GM18526 (cell line): ENCODE data around the gene ATE1.

Experiments used
- POLR2A ChIP-seq: IDR thresholded peaks from 3 replicates; pipeline ENCODE4 v1.6.1; 2011; ENCODE audit not compliant: insufficient read length; ENCODE audit errors: extremely low read depth

ATE1 gene

GRCh38 chr10:121942749-121943416 lies 15.1 kb upstream of the ATE1 start:
- TF ChIP-seq POLR2A, result no peak

GRCh38 chr10:121941532-121941931 lies 13.7 kb upstream of the ATE1 start:
- TF ChIP-seq POLR2A, result no peak

GRCh38 chr10:121936295-121936694 lies 8.5 kb upstream of the ATE1 start:
- no peak for TF ChIP-seq POLR2A

GRCh38 chr10:121935702-121936101 lies 7.9 kb upstream of the ATE1 start:
- TF ChIP-seq POLR2A, result no peak

DNA sequence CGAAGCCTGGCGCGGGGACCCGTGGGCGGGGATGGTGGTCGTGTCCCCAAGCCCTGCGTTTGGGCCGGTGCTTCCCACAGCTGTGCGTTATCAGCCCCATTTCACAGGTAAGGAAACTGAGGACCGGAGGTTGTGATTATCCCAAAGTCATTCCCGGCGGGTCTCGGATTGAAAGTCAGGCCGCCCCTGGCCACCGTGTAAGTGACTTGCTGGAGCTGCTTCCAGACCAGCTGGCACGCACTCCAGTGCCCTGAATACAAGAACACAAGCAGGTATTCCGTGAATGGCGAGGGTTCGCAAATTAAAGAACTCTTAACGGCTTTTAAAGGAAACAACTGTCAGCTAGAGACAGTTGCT lies 675 bp upstream of the ATE1 start:
- no peak for TF ChIP-seq POLR2A

DNA sequence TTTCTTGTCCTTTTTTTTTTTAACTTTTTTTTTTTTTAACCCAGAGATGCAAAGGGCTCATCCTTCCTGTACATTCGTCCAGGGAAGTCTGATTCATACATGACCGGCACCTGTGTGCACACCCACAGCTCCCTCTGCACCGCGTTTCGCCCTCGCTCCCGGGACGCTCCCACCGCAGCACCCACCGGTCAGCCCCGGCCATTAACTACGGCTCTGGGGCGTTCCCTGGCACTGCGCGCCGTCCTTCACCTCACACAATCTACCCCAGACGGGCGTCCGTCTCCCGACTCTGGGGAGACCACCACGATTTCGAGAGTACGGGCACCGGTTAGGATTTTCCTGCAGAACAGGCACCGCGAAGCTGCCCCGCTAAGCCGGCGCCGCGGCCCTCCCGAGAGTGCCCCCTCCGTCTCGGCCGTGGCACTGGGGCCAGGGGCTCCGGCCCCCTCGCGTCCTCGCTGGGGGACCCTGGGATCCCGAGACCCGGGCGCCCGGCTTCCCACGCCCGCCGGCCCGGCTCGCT lies 452 bp downstream of the ATE1 start:
- no peak for TF ChIP-seq POLR2A

- TF ChIP-seq POLR2A, result no peak
These were observed 1.0 kb downstream of the ATE1 start for GRCh38 chr10:121926671-121927317.

DNA sequence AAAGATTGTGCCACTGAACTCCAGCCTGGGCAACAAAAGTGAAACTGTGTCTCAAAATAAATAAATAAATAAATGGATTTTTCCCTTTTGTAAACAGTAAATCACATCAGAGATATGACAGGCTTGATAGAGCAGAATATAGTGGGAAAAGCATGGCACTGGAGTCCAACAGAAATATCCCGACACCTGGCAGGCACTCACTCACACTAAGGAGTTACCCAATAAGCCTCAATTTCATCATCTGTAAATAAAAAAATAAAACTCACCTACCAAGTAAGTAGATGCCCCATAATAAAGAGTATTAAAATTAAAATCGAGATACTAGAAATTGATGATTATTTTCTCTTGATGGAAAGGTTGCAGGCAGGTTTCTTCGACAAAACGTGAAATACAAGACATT lies 1.7 kb downstream of the ATE1 start:
- TF ChIP-seq POLR2A, result no peak

DNA sequence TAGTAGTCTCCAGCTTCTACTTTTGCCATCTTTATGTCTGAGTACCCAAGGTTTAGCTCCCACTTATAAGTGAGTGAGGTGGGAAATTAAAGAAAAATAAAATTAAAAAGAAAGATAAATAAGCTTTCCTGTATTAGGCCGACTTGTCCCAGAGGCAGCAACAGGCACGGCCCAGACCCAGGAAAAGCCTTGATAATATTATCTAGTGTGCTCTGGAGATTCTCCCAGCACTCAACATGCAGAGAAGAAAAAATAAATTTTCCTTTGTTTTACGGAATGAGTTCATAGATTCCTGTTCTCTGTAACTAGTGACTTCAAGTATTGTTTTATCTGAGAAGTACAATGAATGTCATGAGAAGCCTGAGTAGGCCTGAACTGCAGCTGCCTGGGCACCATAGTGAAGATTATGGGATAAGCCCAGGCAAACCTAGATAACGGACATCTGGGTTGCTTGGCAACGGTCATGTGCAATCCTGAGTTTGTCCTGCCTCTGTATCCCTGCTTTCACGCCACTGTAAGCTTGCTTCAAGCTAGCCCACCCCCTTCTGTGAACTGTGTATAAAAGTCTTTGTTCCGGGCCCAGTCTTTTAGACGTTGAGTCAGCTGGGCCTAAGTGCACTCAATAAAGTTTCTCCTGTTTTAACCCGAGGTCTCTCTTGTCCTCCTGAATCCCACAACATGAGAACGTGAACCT lies 6.4 kb downstream of the ATE1 start:
- no peak for TF ChIP-seq POLR2A

DNA sequence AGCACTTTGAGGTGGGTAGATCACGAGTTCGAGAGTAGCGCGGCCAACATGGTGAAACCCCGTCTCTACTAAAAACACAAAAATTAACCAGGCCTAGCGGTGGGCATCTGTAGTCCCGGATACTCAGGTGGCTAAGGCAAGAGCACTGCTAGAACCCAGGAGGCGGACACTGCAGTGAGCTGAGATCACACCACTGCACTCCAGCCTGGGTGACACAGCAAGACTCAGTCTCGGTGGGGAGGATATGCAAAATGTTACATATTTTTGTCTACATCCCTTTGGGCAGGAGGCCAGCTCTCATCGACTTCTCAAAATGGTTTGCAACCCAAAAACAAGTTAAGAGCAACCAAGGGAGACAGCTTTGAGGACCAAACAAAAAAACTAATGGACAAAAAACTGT lies 8.2 kb downstream of the ATE1 start:
- no peak for TF ChIP-seq POLR2A

DNA sequence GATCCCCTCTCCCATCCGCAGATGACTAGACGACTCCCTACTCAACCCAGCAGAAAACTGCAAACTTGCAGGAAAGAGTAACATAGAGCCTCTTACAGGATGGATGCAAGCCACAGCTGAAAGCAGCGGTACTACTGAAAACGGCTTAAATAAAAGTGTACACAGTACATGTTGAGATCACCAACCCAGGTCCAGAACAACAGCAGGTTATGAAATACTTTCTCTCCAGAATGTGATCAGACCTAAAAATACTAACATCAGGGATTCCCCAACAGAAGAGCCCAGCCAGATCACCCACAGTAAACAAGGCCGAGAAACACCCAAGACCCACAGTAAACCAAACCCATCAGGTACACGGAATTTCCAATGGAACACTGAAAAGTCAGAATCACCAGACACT lies 13.2 kb downstream of the ATE1 start:
- TF ChIP-seq POLR2A, result no peak

- TF ChIP-seq POLR2A, result no peak
These were observed 16.5 kb downstream of the ATE1 start for GRCh38 chr10:121911421-121911697.

- TF ChIP-seq POLR2A, result no peak
These were observed 17.0 kb downstream of the ATE1 start for GRCh38 chr10:121910673-121911420.

- no peak for TF ChIP-seq POLR2A
These were observed 22.9 kb downstream of the ATE1 start for GRCh38 chr10:121904888-121905287.

- no peak for TF ChIP-seq POLR2A
These were observed 27.2 kb downstream of the ATE1 start for GRCh38 chr10:121900443-121901174.
